GM21619 (cell line): ENCODE results near the gene METAP1D.
"Not testable (repeated sequence)": the region's sequence is repeated elsewhere in the genome, so short reads cannot be mapped to it uniquely, and the experiment has no call there.

Experiments
- ATAC-seq: cut with Tn5 transposase; IDR thresholded peaks from one replicate; pipeline ENCODE4 v1.9.1; 2021; ENCODE audit not compliant: unreplicated experiment

The METAP1D gene

DNA sequence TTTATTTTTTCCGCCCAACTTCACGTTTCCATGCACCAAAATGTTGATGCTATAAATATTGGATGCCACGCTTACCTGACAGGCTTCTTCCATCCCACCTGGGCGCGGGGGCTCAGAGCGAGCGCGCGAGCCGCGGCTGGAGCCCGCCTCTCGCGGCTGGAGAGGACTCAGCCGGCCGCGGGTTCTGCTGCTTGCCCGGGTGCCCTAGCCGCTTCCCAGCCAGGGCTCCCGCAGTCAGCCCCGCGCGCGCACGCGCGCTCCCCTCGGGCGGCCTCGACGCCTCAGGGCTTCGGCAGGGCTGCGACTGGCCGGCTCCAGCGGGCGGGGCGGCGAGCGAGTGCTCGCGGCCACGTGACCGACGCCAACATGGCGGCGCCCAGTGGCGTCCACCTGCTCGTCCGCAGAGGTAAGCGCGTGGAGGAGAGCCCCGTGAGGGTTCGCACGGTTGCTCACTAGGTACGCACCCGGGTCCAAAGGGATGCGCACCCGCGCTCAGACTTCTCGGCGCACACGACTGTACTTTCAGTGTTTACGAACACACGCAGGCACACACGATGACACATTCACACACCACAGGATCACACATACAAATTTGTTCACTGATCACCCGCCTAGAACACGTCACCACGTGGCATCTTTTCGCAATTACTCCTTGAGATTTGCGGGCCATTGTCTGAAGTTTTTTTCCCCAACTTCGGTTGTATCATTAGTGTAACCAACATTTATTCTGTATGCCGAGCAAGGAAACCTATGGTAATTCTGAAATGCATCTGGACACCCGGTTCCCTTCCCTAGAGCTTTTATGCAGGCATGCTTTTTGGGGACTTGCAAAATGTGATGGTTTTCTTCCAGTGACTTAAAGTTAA is at the start of gene METAP1D:
Gene METAP1D (plus strand): TSS at position 350 of the 866 bp plus-strand sequence. CDS start 17 bp downstream, at position 367.
- peak; percentile 93 for ATAC-seq

DNA sequence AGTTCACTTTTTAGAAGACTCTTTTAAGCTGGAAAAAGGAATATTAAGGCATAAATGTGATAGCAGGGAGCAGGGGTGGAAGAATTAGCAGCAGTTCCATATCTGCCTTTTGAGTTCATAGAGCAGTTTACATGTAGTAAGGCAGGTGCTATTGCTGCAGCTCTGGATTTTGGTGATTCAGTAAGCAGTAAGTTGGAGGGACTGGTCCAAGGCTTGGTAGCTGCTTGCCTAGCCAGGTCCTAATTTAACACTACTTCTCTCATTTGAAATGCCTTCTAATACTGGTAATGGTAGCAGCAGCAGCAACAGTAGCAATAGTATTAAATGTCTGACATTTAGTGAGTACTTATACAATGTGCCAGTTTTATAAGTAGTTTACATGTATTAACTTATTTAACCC is 47.5 kb upstream of the METAP1D start:
- ATAC-seq, result no peak

DNA sequence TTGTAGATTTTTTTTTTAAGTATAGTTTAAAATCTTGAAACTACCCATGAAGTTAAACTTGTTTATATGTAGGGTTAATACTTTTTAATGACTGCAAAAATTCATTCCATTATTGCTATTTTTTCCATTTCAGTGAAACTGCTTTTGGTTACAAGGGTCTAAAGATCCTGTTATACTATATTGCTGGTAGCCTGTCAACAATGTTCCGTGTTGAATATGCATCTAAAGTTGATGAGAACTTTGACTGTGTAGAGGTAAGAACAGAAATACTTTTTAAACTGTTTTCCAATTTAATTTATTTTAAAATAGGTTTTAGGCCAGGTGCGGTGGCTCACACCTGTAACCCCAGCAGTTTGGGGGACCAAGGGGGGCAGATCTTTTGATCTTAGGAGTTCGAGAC is 47.0 kb upstream of the METAP1D start:
- ATAC-seq, result no peak

DNA sequence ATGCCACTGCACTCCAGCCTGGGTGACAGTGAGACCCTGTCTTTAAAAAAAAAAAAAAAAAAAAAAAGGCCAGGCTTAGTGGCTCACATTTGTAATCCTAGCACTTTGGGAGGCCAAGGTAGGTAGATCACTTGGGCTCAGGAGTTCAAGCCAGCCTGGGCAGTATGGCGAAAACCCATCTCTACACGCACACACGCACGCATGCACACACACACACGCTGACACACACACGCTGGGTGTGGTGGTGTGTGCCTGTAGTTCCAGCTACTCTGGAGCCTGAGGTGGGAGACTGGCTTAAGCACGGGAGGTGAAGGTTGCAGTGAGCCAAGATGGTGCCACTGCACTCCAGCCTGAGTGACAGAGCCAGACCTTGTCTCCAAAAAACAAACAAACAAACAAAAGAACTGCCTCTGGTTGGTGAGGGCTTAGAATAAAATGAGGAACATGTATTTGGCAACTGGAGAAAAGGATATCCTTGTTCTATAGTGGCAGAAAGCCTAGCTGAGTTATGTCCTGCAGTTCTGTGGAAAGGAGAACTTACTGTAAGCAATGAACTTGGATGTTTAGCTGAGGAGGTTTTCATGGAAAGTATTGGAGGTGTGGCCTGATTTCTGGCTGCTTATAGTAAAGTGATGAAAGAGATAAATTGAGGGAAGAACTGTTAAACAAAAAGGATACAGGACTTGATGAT is 43.5 kb upstream of the METAP1D start:
- no peak for ATAC-seq

DNA sequence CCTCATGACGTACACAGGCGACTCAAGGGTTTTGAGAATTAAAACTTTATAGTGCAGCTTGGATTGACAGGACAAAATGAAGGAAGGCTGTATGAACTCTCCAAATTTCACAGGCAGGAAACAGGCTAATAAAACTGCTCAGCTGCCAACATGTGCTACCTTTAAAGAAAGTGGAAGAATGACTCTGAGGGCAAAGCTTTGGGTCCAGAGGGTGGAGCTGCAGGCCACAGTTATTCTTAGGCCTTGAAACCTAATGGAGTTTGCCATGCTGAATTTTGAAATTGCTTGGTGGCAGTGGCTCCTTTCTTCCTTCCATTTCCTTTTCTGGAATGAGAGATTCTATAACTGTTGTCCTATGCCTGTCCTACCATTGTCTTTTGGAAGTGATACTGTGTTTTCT is 42.7 kb upstream of the METAP1D start:
- no peak for ATAC-seq

DNA sequence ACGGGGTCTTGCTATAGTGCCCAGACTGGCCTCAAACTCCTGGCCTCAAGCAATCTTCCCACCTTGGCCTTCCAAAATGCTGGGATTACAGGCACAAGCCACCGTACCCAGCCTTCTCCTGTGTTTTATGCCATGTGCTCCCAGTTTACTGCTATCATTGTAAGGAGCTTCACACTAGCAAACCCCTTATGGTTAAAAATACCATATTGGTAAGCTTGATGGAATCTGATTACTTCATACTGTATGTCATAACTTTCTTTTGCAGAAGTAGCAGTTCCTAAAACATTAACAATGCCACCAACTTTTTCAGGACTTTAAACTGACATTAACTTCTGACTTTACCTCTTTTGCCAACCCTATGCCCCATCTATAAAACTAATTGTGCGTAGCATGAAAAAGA is 41.3 kb upstream of the METAP1D start:
- no peak for ATAC-seq

DNA sequence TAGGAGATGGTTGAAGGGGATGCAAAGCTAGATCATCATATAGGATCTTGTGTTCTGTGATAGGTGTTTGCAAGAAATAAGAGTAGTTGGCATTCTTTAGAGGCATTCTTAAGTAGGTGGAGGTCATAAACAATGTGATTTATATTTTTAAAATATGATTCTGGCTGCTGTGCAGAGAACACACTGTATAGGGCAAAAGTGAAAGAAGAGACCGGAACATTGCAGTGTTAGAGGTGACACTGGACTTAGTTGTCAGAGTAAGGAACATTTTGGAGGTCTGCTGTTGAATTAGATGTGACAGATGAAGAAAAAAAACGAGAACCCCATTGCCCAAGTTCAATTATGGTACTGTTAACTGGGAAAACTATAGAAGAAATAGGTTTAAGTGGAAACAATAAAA is 39.8 kb upstream of the METAP1D start:
- ATAC-seq, result no peak

DNA sequence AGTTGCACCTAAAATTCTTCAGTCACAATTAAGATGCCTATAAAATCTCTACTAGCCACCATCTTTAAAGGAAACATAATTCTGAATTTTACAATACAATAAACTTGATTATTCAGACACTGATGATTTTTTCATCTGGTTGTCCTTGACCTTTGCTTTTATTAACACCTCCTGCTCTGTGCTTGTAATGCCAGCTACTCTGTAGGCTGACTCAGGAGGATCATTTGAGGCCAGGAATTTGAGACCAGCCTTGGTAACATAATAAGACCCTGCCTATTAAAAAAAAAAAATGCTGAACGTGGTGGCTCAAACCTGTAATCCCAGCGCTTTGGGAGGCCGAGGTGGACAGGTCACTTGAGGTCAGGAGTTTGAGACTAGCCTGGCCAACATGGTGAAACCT is 39.2 kb upstream of the METAP1D start:
- no peak for ATAC-seq

DNA sequence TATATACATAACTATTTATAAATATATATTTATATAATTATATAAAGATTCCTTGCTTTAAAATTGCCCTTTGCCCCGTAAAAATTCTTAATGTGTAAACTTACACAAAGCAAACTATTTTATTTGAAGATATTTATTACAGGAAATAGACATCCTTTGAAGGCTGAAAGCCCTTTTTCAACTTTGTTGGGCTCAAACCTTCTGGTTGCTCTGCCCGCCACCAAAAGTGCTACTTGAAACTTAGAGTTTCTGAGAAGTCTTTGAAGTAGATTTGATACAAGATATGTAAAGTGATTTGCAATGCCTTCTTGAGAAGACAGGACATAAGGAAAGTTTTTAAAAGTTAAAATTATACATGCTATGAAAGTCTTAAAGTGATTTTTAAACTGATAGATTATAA is 36.6 kb upstream of the METAP1D start:
- no peak for ATAC-seq

DNA sequence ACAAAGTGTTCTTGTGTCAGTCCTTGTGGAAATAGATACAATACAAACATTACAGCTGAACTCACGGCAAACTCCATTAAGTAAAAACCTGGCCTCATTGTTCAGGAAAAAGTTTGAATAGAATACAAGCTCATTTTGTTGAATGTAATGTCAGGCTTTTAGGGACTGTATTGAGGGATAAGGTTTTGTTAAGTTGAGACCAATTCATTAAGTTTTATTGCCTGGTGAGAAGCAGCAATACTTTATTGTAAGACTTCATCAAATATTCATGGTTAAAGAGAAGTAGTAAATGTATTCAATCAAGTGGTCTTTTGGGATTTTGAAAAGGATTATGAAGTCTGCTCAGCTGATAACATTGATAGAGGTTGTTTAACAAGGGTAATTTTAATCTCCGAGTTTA is 35.4 kb upstream of the METAP1D start:
- ATAC-seq, result no peak

DNA sequence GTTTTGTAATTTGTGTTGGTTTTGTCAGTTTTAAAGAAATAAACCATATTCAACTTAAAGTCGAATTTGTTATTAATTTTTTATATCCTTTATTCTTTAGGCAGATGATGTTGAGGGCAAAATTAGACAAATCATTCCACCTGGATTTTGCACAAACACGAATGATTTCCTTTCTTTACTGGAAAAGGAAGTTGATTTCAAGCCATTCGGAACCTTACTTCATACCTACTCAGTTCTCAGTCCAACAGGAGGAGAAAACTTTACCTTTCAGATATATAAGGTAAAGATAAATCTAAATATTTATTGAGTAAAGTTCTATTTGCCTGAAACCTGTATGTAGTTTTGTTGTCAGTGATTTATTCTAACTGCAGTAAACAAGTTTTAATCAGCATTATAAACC is 34.5 kb upstream of the METAP1D start:
- ATAC-seq, result no peak

DNA sequence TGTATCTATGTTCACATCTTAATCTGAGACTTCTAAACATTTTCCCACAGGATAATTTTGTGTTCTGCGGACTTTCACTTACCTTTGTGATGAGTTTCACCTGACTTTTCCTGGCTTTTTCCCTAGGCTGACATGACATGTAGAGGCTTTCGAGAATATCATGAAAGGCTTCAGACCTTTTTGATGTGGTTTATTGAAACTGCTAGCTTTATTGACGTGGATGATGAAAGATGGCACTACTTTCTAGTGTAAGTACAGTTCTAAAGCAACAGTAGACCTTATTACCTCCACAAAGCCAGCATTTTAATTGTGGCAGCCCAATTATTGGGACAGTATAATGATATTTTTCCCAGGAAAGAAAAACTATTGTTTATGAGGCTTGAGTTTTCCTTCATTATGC is 34.1 kb upstream of the METAP1D start:
- ATAC-seq, result no peak

DNA sequence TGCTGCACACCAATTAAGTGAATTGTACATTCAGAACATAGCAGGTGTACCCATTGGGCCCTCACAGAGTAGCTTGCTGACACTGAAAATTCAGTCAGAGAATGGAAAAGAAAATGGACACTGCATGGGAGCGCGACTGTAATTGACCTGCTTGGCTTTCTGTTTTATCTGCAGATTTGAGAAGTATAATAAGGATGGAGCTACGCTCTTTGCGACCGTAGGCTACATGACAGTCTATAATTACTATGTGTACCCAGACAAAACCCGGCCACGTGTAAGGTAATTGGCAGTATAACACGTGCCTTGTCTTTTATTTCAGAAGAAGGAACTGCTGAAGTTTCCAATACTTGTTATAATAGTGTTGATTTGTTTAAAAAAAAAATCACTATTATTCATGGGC is 33.5 kb upstream of the METAP1D start:
- ATAC-seq, result no peak

DNA sequence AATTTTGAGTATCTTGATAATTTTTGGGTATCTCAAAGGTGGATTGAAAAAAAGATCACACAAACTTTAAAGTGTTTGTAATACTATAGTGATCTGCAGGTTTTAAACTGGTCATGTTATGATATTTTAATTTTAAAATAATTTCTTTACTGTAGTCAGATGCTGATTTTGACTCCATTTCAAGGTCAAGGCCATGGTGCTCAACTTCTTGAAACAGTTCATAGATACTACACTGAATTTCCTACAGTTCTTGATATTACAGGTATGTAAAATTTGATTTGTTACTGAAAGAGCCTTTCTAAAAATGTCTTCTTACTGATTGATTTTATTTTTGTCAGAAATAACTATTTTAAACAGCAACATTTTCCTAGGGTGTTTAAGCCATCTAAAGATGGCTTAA is 33.1 kb upstream of the METAP1D start:
- ATAC-seq, result no peak

DNA sequence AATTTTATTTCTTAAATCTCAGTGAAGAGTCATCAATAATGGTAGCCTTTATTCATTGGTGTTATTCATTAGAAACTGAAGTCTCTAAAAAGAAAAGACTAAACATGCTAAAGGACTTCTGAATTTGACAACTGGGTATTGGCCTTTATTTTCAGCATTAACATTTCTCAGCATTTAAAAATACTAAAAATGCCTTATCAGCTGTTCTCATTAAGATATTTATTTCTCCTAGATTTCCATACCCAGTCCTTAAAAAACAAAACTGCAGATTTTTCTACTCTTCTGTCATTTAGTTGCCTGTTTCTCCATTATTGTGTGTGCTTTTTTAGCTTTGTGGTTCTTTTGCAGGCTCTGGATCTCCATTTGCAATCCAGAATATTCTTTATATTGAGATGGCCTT is 31.2 kb upstream of the METAP1D start:
- ATAC-seq, result no peak

DNA sequence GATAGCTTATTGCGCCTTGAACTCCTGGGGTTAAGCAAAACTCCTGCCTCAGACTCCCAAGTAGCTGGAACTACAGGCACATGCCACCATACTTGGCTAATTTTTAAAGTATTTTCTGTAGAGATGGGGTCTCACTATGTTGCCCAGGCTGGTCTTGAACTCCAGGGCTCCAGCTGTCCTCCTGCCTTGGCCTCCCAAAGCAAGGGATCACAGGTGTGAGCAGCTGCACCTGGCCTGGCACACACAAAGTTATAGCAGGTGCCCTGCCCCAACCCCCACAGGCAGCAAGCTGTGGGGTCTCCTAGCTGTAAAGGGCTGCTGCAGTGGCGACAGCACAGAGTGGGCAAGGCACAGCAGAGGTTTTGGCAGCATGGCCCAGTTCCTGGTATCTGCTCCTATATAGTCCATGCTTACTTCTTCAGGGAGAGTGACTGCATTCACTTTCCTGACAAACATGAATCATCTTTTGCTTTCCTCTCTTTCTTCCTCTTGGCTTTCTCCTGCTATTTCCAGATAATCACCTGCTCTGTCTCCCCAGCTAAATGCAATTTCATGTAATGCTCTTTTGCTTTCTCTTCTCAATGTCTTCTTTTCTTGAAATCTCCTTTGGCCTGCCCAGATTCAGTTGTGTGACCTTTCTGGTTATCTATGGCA is 27.3 kb upstream of the METAP1D start:
- no peak for ATAC-seq

DNA sequence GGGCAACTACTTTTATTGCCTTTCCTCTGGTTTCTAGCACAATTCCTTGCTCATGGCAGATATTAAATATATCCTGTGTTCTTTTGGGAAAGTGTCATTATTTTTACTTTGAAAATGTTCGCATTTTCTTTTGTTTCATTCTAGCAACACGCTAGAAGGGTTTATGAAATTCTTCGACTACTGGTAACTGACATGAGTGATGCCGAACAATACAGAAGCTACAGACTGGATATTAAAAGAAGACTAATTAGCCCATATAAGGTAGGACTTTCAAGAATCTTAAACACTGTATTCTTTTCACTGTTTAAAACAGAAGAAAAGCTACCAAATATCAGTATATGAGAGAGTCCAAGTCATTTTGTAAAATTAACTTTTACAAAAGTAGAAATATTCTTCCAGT is 20.6 kb upstream of the METAP1D start:
- no peak for ATAC-seq

DNA sequence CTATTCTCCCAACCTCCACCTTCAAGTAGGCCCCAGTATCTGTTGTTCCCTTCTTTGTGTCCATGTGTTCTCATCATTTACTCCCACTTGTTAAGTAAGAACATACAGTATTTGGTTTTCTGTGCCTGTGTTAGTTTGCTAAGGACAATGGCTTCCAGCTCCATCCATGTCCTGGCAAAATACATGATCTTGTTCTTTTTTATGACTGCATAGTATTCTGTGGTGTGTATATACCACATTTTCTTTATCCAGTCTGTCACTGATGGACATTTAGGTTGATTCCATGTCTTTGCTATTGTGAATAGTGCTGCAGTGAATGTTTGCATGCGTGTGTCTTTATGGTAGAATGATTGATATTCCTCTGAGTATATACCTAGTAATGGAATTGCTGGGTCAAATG is 15.8 kb upstream of the METAP1D start:
- ATAC-seq, result not testable (repeated sequence)

DNA sequence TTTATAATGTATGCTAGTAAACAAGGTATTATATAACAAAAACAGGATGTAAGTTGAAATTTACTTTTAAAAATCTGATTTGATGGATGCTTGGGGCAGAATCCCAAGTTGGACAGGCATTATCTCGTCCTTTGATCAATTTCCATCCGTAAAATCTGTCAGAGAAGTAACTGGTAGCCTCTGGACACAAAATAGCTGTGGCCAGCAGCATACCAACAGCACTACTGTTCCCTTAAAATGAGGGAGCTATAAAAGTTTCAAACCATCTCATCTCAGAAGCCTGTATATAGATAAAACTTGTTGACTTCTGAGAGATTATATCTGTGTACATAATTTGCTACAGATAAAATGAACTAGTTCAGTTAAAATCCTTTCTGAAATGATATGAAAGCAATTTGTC is 14.7 kb upstream of the METAP1D start:
- ATAC-seq, result no peak

DNA sequence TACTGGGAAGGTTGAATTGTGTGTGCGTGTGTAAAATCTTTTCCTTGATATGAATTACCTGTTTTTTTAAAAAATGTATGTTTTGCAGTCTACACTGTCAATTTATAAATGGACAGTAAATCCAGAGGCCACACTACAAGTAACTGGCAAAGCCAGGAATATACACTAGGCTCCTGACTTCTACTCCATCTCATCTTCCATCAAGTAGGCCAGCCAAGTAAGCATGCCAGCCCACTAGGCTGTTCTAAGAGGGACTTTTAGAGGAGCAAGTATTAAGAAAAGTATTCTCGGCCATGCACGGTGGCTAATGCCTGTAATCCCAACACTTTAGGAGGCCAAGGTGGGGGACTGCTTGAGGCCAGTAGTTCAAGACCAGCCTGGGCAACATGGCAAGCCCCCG is 13.0 kb upstream of the METAP1D start:
- ATAC-seq, result no peak

DNA sequence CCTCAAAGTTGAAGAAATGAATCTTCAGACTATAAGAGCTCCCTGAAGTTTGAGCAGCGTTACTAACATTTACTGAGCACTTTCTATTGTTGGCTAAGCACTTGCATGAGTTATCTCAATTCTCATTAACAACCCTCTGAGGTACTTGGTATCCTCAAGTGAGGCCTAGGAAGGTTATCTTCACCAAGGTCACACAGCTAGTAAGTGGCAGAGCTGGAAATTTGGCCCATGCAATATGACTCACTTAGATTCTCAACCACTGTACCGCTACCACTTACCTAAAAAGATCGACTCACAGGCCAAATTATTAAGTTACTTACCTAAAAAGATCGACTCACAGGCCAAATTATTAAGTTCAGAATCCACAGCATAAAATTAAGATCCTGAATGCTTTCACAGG is 8.7 kb upstream of the METAP1D start:
- ATAC-seq, result no peak

DNA sequence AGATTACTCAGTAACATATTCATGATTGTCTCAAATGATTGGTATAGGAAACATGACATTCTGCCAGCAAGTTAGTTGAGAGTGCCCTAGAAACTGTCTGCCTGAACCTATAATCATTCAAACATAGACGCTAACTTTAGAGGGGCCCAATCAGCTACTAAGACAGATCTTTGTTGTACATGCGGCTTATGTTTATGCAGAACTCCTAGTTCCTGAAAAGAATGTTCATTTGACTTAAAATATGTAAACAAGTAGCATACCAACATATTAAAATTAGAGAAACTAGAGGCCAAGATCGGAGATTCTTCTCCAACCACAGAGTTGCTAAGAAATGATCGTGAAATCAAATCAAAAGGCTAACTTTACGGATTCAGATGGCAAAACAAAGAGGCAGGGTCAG is 4.2 kb upstream of the METAP1D start:
- no peak for ATAC-seq
